ENCODE measurements around the gene NCOA6.

- TF ChIP-seq POLR2A (IDR thresholded peaks at IDR 0.05) (no peak), CTCF (IDR thresholded peaks at IDR 0.05) (no peak)
Measured at GRCh38 chr20:34710861-34711574, 114.4 kb downstream of the NCOA6 start.

All from esophagus squamous epithelium (tissue), 4 donors.